A673 (cell line): ENCODE results near the gene NPHP4. TPM values are rescaled to one million over a fixed set of nuclear protein-coding genes. Genes with fewer than 3 reads are reported as not detected.

Source experiments
- BruUV-seq: library from RNA; stranded (reverse); fragments of 400-500 nt; replicated peaks from 2 replicates; lab custom pipeline; 2021; lab: Mats Ljungman, UMichigan
- CTCF ChIA-PET: fragments of 300-600 bp; sonication (Branson Sonifier 250); formaldehyde crosslinking; loops from one replicate; lab custom pipeline; 2022; ENCODE audit warnings: antibody characterized with exemption; lab: Charles Lee
- POLR2A ChIA-PET: fragments of 300-600 bp; sonication (Branson Sonifier 250); formaldehyde crosslinking; loops from one replicate; lab custom pipeline; 2022; ENCODE audit warnings: antibody characterized with exemption; ENCODE audit not compliant: low non-redundant PET; lab: Charles Lee
- DNase-seq: peaks from one replicate; pipeline ENCODE4 v3.0.0-alpha.2; 2015; ENCODE audit warnings: low spot score
- H3K27ac ChIP-seq: fragments of 200-600 bp; sonication (generic); 2 replicates; pipeline ENCODE4 v1.5.1; 2016; ENCODE audit warnings: mixed run types, low read depth, mild to moderate bottlenecking, mixed read lengths, antibody characterized with exemption, low read length; ENCODE audit not compliant: poor library complexity, severe bottlenecking
- H3K27me3 ChIP-seq: fragments of 200-600 bp; sonication (generic); replicated peaks from 2 replicates; pipeline ENCODE4 v1.6.1; 2017; ENCODE audit warnings: mixed run types, low read depth, mild to moderate bottlenecking, mixed read lengths, antibody characterized with exemption, low read length; ENCODE audit not compliant: insufficient read depth, poor library complexity
- H3K36me3 ChIP-seq: fragments of 200-600 bp; sonication (generic); 2 replicates; pipeline ENCODE4 v1.6.1; 2016; ENCODE audit warnings: mixed run types, mild to moderate bottlenecking, mixed read lengths, antibody characterized with exemption, low read length; ENCODE audit not compliant: insufficient read depth, poor library complexity, severe bottlenecking
- H3K4me1 ChIP-seq: fragments of 200-600 bp; sonication (generic); 2 replicates; pipeline ENCODE4 v1.6.1; 2017; ENCODE audit warnings: mixed run types, mild to moderate bottlenecking, mixed read lengths, antibody characterized with exemption, low read length; ENCODE audit not compliant: insufficient read depth, poor library complexity, severe bottlenecking
- H3K4me3 ChIP-seq: fragments of 200-600 bp; sonication (generic); 2 replicates; pipeline ENCODE4 v1.5.1; 2016; ENCODE audit warnings: low read depth, mixed run types, mild to moderate bottlenecking, mixed read lengths, low read length; ENCODE audit not compliant: poor library complexity, severe bottlenecking
- H3K9me3 ChIP-seq: fragments of 200-600 bp; sonication (generic); 2 replicates; pipeline ENCODE4 v1.6.1; 2016; ENCODE audit warnings: mixed run types, low read depth, mild to moderate bottlenecking, mixed read lengths, antibody characterized with exemption, low read length; ENCODE audit not compliant: poor library complexity, severe bottlenecking
- EZH2 ChIP-seq: fragments of 200-600 bp; sonication (generic); IDR thresholded peaks from 2 replicates; pipeline ENCODE4 v1.6.1; 2017; ENCODE audit warnings: borderline replicate concordance, low read depth, mild to moderate bottlenecking, mixed read lengths, antibody characterized with exemption, low read length; ENCODE audit not compliant: poor library complexity, severe bottlenecking
- intact Hi-C: fragments of 100-400 bp; cut with micrococcal nuclease; formaldehyde crosslinking; loops from one replicate; pipeline ENCODE4 v1.10.0; 2022; ENCODE audit not compliant: unreplicated experiment
- total RNA-seq: library from RNA; stranded (reverse); gene quantifications from 2 replicates; pipeline ENCODE4 v1.2.3, GENCODE V29; 2021
- TF ChIP-seq, protein P1 (sequence below): fragments of 300-800, 200-600 bp; sonication (generic); conservative IDR thresholded peaks from 2 replicates; pipeline ENCODE4 v1.5.1; 2017; ENCODE audit warnings: low read depth, mild to moderate bottlenecking, antibody characterized with exemption, low read length, moderate library complexity, mixed read lengths

The NPHP4 gene
- total RNA-seq, 1 experiment from 2014 or later: 27.6 TPM

DNA sequence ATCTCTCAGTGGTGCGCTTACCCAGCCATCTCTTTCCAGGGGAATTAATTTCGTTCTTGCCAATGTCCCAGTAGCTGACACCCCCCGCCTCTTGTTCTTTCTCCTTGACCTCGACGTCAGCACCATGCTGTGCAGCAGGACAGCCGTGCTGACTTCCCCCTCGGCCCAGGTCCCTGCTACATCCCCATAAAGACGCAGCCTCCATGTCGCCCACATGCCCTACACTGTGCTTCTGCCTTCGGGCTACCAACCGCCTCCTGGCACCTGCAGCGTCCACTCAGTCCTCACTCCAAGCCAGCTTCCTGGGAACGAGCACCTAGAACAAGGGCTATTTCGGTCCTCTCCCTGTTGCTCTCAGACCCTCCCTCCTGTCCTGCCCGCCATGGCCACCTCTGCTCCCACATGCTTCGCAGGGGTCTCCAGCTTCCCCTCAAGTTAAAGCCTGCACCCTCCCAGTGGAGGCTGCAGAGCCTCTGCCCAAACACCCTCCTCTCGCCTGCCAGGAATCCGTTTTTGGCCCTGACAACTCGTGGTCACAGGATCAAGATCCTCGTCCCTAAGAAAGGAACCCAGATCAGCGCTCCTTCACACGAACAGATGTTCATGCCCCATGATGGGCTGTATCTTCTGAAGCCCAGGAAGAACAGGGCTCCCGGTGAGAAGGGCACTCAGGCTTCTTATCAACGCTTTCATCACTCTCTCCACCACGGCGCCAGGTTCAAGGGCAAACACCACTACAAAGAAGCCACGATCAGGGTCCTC is 109.7 kb downstream of the NPHP4 start:
- no peaks in the 10 kb centered on the region for H3K27me3 ChIP-seq
- DNase-seq: no peak
- TF ChIP-seq, protein P1, sequence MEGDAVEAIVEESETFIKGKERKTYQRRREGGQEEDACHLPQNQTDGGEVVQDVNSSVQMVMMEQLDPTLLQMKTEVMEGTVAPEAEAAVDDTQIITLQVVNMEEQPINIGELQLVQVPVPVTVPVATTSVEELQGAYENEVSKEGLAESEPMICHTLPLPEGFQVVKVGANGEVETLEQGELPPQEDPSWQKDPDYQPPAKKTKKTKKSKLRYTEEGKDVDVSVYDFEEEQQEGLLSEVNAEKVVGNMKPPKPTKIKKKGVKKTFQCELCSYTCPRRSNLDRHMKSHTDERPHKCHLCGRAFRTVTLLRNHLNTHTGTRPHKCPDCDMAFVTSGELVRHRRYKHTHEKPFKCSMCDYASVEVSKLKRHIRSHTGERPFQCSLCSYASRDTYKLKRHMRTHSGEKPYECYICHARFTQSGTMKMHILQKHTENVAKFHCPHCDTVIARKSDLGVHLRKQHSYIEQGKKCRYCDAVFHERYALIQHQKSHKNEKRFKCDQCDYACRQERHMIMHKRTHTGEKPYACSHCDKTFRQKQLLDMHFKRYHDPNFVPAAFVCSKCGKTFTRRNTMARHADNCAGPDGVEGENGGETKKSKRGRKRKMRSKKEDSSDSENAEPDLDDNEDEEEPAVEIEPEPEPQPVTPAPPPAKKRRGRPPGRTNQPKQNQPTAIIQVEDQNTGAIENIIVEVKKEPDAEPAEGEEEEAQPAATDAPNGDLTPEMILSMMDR: no peak
- TF ChIP-seq EZH2: no peak
- H3K4me1 ChIP-seq: no peaks in the 10 kb centered on the region
- intact Hi-C loops: no loop called here
- H3K9me3 ChIP-seq: no peaks in the 10 kb centered on the region
- H3K4me3 ChIP-seq: no peak overlapping the region
- ChIA-PET CTCF (no interaction called here), POLR2A (no interaction called here)
- H3K36me3 ChIP-seq: peaks cover 15% of the 10 kb centered on the region
- BruUV-seq: no TSS peak
- no peak overlapping the region for H3K27ac ChIP-seq

DNA sequence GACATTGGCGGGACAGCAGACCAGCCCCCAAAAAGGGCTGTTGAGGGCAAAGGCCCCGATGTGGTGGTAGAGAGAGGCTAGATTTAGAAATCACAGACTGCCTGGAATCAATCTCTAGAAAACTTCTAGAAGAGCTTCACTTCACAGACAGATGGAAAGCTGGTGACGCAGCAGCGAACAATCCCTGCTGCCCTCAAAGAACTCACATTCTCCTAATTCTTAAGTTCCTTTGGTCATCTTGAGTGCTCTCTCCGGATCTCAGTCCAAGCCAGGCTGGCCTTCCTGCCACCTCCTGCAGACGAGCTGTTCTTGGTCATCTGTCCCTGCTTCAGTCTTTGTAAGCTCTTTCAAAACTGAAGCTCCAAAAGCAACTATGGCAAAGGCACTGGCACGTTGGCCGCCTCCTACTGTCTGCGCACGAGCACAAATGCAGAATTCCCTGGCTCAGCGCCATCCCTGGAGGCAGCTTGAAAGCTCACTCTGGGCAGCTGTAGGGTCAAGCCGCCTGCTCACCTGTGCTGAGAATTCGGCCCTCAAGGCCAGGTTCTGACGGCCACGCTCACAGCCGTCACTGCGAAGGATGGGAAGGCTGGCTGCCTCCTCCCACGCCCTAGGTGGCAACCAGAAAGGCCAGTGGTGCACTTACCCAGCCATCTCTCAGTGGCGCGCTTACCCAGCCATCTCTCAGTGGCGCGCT is 110.6 kb downstream of the NPHP4 start:
- no peaks in the 10 kb centered on the region for H3K27me3 ChIP-seq
- intact Hi-C loops: no loop called here
- ChIA-PET CTCF (no interaction called here), POLR2A (no interaction called here)
- H3K4me1 ChIP-seq: no peaks in the 10 kb centered on the region
- no peak overlapping the region for H3K27ac ChIP-seq
- no peaks in the 10 kb centered on the region for H3K9me3 ChIP-seq
- H3K4me3 ChIP-seq: no peak overlapping the region
- no peak for DNase-seq
- TF ChIP-seq, protein P1: no peak
- no peak for TF ChIP-seq EZH2
- no TSS peak for BruUV-seq
- H3K36me3 ChIP-seq: peaks cover 16% of the 10 kb centered on the region

DNA sequence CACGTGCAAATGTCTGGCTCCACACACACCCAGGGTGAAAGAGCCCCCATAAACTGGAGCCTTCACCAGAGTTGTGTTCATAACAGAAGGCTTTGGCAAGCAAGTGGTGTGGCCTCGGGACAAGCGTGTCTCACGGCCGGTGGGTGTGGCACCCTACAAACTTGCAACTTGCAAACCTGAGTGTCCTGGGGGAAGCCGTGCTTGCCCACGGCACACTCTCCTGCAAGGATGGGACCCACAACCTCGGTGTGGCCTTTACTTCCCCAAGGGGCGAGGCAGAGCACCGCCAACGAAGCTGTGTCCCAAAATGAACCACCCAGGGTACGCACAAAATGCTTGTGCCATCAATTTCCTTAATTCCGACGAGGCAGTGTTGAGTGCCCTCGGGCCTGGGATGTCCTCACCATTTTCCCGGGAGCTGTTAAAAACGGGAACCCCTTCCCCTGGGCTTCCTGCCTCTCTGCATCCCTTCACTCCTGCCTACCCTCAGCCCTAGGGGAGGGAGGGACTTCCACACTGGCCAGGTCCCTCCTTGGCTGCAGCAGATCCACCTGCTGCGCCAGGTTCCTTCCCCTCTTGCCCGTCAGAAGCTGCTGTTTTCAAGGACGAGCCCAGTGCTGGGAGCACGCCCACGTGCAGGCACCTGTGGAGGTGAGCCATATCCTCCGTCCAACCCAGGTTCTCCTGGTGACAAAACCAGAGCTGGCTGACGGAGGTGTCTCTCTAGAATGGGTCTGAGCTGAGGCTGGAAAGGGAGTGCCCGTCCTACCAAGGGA is 111.4 kb downstream of the NPHP4 start:
- no peak for DNase-seq
- Histone ChIP-seq H3K27me3 (no peaks in the 10 kb centered on the region), H3K27ac (no peak overlapping the region), H3K4me3 (no peak overlapping the region), H3K9me3 (no peaks in the 10 kb centered on the region), H3K36me3 (peaks cover 17% of the 10 kb centered on the region), H3K4me1 (no peaks in the 10 kb centered on the region)
- ChIA-PET CTCF (no interaction called here), POLR2A (no interaction called here)
- BruUV-seq: no TSS peak
- intact Hi-C loops: no loop called here
- no peak for TF ChIP-seq EZH2
- TF ChIP-seq, protein P1: no peak
